OCI-LY7 (cell line): Measurements from ENCODE around the gene MCUB. TPM values are rescaled to one million over a fixed set of nuclear protein-coding genes. Genes with fewer than 3 reads are reported as not detected.

Experiments used
- BruUV-seq: library from RNA; stranded (reverse); fragments of 400-500 nt; replicated peaks from 2 replicates; lab custom pipeline; 2021; lab: Mats Ljungman, UMichigan
- CTCF ChIA-PET: fragments of 300-600 bp; sonication (Branson Sonifier 250); formaldehyde crosslinking; loops from one replicate; lab custom pipeline; 2022; ENCODE audit warnings: antibody characterized with exemption; ENCODE audit not compliant: unreplicated experiment; lab: Charles Lee
- POLR2A ChIA-PET: fragments of 300-600 bp; sonication (Branson Sonifier 250); formaldehyde crosslinking; loops from one replicate; lab custom pipeline; 2022; ENCODE audit warnings: antibody characterized with exemption; lab: Charles Lee
- DNase-seq: peaks from one replicate; pipeline ENCODE4 v3.0.0-alpha.2; 2015; ENCODE audit warnings: low spot score
- H2AFZ ChIP-seq: fragments of 200-600 bp; sonication (generic), shearing (Covaris generic); 2 replicates; pipeline ENCODE4 v1.6.1; 2014; ENCODE audit warnings: mild to moderate bottlenecking, antibody characterized with exemption, low read length, moderate library complexity
- H3K27ac ChIP-seq: fragments of 200-600 bp; sonication (generic); 2 replicates; pipeline ENCODE4 v1.5.1; 2014; ENCODE audit warnings: mixed run types, low read depth, mild to moderate bottlenecking, moderate library complexity, low read length, inconsistent platforms; ENCODE audit not compliant: poor library complexity, severe bottlenecking
- H3K36me3 ChIP-seq: fragments of 200-600 bp; sonication (generic); 2 replicates; pipeline ENCODE4 v1.6.1; 2014; ENCODE audit warnings: mild to moderate bottlenecking, antibody characterized with exemption, low read length, moderate library complexity, mixed read lengths; ENCODE audit not compliant: insufficient read depth
- H3K4me1 ChIP-seq: fragments of 200-600 bp; sonication (generic); 2 replicates; pipeline ENCODE4 v1.5.1; 2014; ENCODE audit warnings: mild to moderate bottlenecking, low read length; ENCODE audit not compliant: insufficient read depth, poor library complexity, severe bottlenecking
- H3K4me2 ChIP-seq: fragments of 200-600 bp; sonication (generic); 2 replicates; pipeline ENCODE4 v1.6.1; 2014; ENCODE audit warnings: mild to moderate bottlenecking, low read length
- H3K4me3 ChIP-seq: fragments of 200-600 bp; sonication (generic); 2 replicates; pipeline ENCODE4 v1.5.1; 2014; ENCODE audit warnings: mild to moderate bottlenecking, low read depth, low read length; ENCODE audit not compliant: poor library complexity, severe bottlenecking
- H3K79me2 ChIP-seq: fragments of 200-600 bp; sonication (generic); 2 replicates; pipeline ENCODE4 v1.6.1; 2016; ENCODE audit warnings: low read depth, mild to moderate bottlenecking, low read length, moderate library complexity, mixed read lengths; ENCODE audit not compliant: insufficient read depth
- H3K9me2 ChIP-seq: fragments of 200-600 bp; sonication (generic); 2 replicates; pipeline ENCODE4 v1.6.1; 2016; ENCODE audit warnings: mild to moderate bottlenecking, low read length, mixed read lengths; ENCODE audit not compliant: insufficient read depth
- H3K9me3 ChIP-seq: fragments of 200-600 bp; sonication (generic); 2 replicates; pipeline ENCODE4 v1.6.1; 2014; ENCODE audit warnings: mild to moderate bottlenecking, mixed run types, low read length, mixed read lengths
- H4K20me1 ChIP-seq: fragments of 200-600 bp; sonication (generic); 2 replicates; pipeline ENCODE4 v1.6.1; 2014; ENCODE audit warnings: mild to moderate bottlenecking, antibody characterized with exemption, low read length, moderate library complexity, mixed read lengths; ENCODE audit not compliant: insufficient read depth
- EZH2phosphoT487 ChIP-seq: fragments of 200-600 bp; sonication (generic); IDR thresholded peaks from 2 replicates; pipeline ENCODE4 v1.6.1; 2018; ENCODE audit warnings: low read depth, borderline replicate concordance, mild to moderate bottlenecking, mixed run types, antibody characterized with exemption, low read length, moderate library complexity, mixed read lengths
- intact Hi-C: fragments of 100-400 bp; cut with micrococcal nuclease; formaldehyde crosslinking; loops from one replicate; pipeline ENCODE4 v1.10.0; 2022; ENCODE audit not compliant: unreplicated experiment
- total RNA-seq, 2 experiments: library from RNA; depleted of rRNA in 1 of 2; stranded (reverse); fragments of >200 nt in 1 of 2; shearing (Covaris generic) in 1 of 2; gene quantifications; 2 replicates each; pipeline ENCODE4 v1.2.3, GENCODE V29; 2014 to 2022
- TF ChIP-seq, protein P1 (sequence below): fragments of 200-600 bp; sonication (generic); conservative IDR thresholded peaks from 2 replicates; pipeline ENCODE4 v1.5.1; 2014; ENCODE audit warnings: mild to moderate bottlenecking, antibody characterized with exemption, low read length, moderate library complexity, mixed read lengths

MCUB gene
- total RNA-seq, 2 experiments from 2014 or later, result 40.3 to 64.4 TPM

GRCh38 chr4:109730619-109731545 is 170.8 kb downstream of the MCUB start:
- TF ChIP-seq, protein P1, sequence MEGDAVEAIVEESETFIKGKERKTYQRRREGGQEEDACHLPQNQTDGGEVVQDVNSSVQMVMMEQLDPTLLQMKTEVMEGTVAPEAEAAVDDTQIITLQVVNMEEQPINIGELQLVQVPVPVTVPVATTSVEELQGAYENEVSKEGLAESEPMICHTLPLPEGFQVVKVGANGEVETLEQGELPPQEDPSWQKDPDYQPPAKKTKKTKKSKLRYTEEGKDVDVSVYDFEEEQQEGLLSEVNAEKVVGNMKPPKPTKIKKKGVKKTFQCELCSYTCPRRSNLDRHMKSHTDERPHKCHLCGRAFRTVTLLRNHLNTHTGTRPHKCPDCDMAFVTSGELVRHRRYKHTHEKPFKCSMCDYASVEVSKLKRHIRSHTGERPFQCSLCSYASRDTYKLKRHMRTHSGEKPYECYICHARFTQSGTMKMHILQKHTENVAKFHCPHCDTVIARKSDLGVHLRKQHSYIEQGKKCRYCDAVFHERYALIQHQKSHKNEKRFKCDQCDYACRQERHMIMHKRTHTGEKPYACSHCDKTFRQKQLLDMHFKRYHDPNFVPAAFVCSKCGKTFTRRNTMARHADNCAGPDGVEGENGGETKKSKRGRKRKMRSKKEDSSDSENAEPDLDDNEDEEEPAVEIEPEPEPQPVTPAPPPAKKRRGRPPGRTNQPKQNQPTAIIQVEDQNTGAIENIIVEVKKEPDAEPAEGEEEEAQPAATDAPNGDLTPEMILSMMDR, result no peak
- no peak for TF ChIP-seq EZH2phosphoT487
- H3K4me3 ChIP-seq, result peak overlapping the region; percentile 66
- H3K36me3 ChIP-seq, result peaks cover 8% of the 10 kb centered on the region; the same call in 1 of the 2 replicates
- no peak for DNase-seq
- no peaks in the 10 kb centered on the region for H4K20me1 ChIP-seq
- peak overlapping the region; percentile 64 for H3K4me2 ChIP-seq
- no TSS peak for BruUV-seq
- intact Hi-C loops, result no loop called here
- peak overlapping the region; percentile 94 for H2AFZ ChIP-seq
- ChIA-PET CTCF (interaction anchor here (1.3 kb wide), 1 partner anchor 13 kb away, joined by 3 read pairs; no protein-coding TSS in a partner anchor), POLR2A (interaction anchor here (0.6 to 1.4 kb wide), 7 partner anchors 27 to 586 kb away, joined by 3 to 4 read pairs (median 3); partner anchors contain the start of genes CASP6 and ELOVL6)
- H3K9me3 ChIP-seq, result no peaks in the 10 kb centered on the region
- no peaks in the 10 kb centered on the region for H3K9me2 ChIP-seq
- peaks cover 21% of the 10 kb centered on the region for H3K4me1 ChIP-seq
- H3K79me2 ChIP-seq, result peaks cover 20% of the 10 kb centered on the region; the same call in 1 of the 2 replicates
- H3K27ac ChIP-seq, result no peak overlapping the region

DNA sequence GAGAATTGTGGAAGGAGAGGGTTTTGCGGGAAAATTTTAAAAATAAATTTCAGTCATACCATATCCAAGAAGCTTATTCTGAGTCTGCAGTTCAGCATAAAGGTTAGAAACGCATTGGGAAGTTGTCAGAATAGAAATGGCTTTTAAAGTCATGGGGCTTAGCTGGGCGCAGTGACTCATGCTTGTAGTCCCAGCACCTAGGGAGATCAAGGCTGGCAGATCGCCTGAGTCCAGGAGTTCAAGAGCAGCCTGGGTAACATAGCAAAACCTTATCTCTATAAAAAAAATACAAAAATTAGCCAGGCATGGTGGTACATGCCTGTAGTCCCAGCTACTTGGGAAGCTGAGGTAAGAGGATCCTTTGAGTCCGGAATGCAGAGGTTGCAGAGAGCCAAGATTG is 173.7 kb downstream of the MCUB start:
- Histone ChIP-seq H3K4me3 (no peak overlapping the region), H3K79me2 (peaks cover 7% of the 10 kb centered on the region; the same call in 1 of the 2 replicates), H3K4me1 (peaks cover 11% of the 10 kb centered on the region), H3K27ac (no peak overlapping the region), H3K9me3 (no peaks in the 10 kb centered on the region), H3K4me2 (no peak overlapping the region), H4K20me1 (no peaks in the 10 kb centered on the region), H3K9me2 (no peaks in the 10 kb centered on the region), H3K36me3 (no peaks in the 10 kb centered on the region), H2AFZ (no peak overlapping the region)
- intact Hi-C loops, result no loop called here
- TF ChIP-seq, protein P1, result no peak
- TF ChIP-seq EZH2phosphoT487, result no peak
- CTCF ChIA-PET, result no interaction called here
- no TSS peak for BruUV-seq
- no peak for DNase-seq
- POLR2A ChIA-PET, result interaction anchor here (0.7 kb wide), 1 partner anchor 11 kb away, joined by 3 read pairs; no protein-coding TSS in a partner anchor
